T-helper 2 cell treated with Interferon-gamma antibody and Interleukin-4, amounts not matched to agents 100 ng/mL and 5 ng/mL, for 36 hours (primary cell): Measurements from ENCODE around the gene MAPRE2. TPM values are rescaled to one million over a fixed set of nuclear protein-coding genes. Genes with fewer than 3 reads are reported as not detected.

Source experiments
- intact Hi-C: fragments of 100-400 bp; cut with micrococcal nuclease; formaldehyde crosslinking; loops from one replicate; pipeline ENCODE4 v1.15.1; 2023
- total RNA-seq: library from RNA; stranded (reverse); gene quantifications from 2 replicates; pipeline ENCODE4 v1.2.3, GENCODE V29; 2022

Gene MAPRE2
- total RNA-seq, 1 donor from 2014 or later: 41.1 TPM

GRCh38 chr18:35117372-35117771 lies 76.2 kb downstream of the MAPRE2 start:
- intact Hi-C loops: no loop called here

- intact Hi-C loops: no loop called here
Measured at GRCh38 chr18:35117951-35118411, 76.8 kb downstream of the MAPRE2 start.

- intact Hi-C loops: no loop called here
Measured at GRCh38 chr18:35118641-35119040, 77.4 kb downstream of the MAPRE2 start.

GRCh38 chr18:35121038-35121437 lies 79.8 kb downstream of the MAPRE2 start:
- intact Hi-C loops: no loop called here

GRCh38 chr18:35121531-35121930 lies 80.3 kb downstream of the MAPRE2 start:
- intact Hi-C loops: no loop called here

GRCh38 chr18:35122586-35123224 lies 81.5 kb downstream of the MAPRE2 start:
- intact Hi-C loops: no loop called here

- intact Hi-C loops: no loop called here
Measured at GRCh38 chr18:35123811-35124210, 82.6 kb downstream of the MAPRE2 start.

- intact Hi-C loops: no loop called here
Measured at GRCh38 chr18:35127201-35127600, 86.0 kb downstream of the MAPRE2 start.

GRCh38 chr18:35128675-35129074 lies 87.5 kb downstream of the MAPRE2 start:
- intact Hi-C loops: no loop called here

- intact Hi-C loops: no loop called here
Measured at GRCh38 chr18:35130236-35130635, 89.0 kb downstream of the MAPRE2 start.

- intact Hi-C loops: no loop called here
Measured at GRCh38 chr18:35131387-35132020, 90.3 kb downstream of the MAPRE2 start.

- intact Hi-C loops: no loop called here
Measured at GRCh38 chr18:35132021-35132902, 91.0 kb downstream of the MAPRE2 start.

GRCh38 chr18:35134190-35134730 lies 93.0 kb downstream of the MAPRE2 start:
- intact Hi-C loops: no loop called here

- intact Hi-C loops: no loop called here
Measured at GRCh38 chr18:35134791-35135531, 93.7 kb downstream of the MAPRE2 start.

- intact Hi-C loops: no loop called here
Measured at GRCh38 chr18:35136248-35136647, 95.0 kb downstream of the MAPRE2 start.

GRCh38 chr18:35136885-35137284 lies 95.7 kb downstream of the MAPRE2 start:
- intact Hi-C loops: no loop called here

- intact Hi-C loops: no loop called here
Measured at GRCh38 chr18:35137632-35138031, 96.4 kb downstream of the MAPRE2 start.

- intact Hi-C loops: no loop called here
Measured at GRCh38 chr18:35138773-35139172, 97.6 kb downstream of the MAPRE2 start.

- intact Hi-C loops: no loop called here
Measured at GRCh38 chr18:35139517-35139916, 98.3 kb downstream of the MAPRE2 start.

- intact Hi-C loops: no loop called here
Measured at GRCh38 chr18:35141077-35141476, 99.9 kb downstream of the MAPRE2 start.
